Muscle of arm (tissue), 12 donors: Measurements from ENCODE around the gene GTPBP10. TPM values are rescaled to one million over a fixed set of nuclear protein-coding genes. Genes with fewer than 3 reads are reported as not detected.

Experiments
- DNase-seq: peaks from one replicate; pipeline ENCODE4 v3.0.0-alpha.2; 2013
- polyA plus RNA-seq, 12 donors: library from polyadenylated mRNA; unstranded; fragments of 120-200 nt; gene quantifications; one replicate each; pipeline ENCODE4 v1.2.1, GENCODE V29; 2013; ENCODE audit not compliant: insufficient read length in 12 of 12

Gene GTPBP10
- polyA plus RNA-seq, 12 donors = 9.2 to 33.8 (median 20.0) TPM; not detected in 1

DNA sequence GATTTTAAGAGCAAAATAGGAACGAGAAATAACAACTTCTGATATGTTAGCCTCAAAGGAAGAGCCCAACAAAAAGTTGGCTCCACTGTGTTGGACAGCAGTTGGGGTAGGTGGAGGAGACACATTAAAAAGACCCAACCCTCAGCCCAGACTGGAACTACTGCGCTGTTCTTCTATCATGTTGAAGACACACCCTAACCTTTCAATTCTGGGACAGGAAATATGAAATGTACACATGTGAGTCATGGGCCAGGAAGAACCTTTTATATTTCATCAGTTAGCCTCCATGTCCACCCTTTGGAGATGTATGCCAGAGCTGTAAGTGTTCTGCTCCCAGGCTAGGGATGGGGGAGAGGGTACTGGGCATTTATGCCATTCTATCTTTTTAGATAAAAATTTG lies 78.9 kb downstream of the GTPBP10 start:
- no peak for DNase-seq

DNA sequence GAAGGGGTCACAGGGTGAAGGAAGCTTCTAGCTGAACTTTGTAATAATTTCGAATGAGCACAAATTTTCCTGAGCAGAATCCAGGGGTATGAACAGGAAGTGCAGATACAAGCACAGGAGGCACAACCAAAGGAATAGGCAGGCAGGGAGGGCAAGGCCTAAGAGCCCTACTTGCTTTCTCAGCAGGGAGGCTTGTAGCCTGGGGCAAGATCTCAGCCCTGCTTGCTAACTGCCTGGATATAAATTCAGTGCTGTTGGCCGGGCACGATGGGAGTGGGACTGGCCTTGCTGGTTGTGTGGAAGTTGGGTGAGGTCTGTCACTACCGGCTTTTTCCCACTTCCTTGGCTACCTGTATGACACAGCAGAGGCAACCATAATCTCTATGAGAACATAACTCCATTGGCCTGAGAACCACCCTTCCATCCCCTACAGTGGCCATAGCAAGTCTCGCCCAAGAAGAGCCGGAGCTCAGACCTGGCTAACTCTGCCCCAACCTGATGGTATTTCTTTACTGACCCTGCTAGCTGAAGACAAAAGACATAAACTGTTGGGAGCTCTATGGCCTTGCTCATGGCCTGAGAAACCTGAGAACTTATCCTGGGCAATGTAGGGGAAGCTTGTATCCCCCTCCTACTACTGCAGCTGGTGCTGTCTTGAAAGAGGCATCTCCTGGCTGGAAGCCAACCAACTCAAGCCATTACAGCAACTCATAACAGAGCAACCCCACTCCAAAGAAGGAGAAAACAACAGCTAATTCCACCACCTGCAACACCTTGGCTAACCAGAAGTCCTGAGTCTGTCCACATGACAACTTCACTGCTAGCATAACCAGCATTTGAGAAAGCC lies 84.3 kb downstream of the GTPBP10 start:
- peak; percentile 4 for DNase-seq

DNA sequence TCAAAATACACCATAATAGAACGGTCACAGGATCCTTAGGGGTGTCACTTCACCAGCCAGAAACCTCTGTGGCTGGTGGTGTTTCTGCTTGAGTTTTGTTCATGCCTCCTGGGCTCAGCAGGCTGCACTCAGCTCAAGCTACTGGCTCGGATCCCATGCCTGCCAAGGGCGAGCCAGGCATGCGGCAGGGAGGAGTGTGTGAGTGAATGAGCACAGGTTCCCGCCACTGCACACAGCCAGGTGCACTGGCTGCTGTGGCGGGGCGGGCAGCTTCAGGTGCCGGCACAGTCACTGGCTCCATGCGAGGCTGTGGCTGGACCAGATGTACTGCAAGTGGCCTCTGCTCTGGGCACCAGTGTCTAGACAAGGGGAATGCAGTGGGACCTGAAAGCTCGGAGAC lies 86.2 kb downstream of the GTPBP10 start:
- no peak for DNase-seq

DNA sequence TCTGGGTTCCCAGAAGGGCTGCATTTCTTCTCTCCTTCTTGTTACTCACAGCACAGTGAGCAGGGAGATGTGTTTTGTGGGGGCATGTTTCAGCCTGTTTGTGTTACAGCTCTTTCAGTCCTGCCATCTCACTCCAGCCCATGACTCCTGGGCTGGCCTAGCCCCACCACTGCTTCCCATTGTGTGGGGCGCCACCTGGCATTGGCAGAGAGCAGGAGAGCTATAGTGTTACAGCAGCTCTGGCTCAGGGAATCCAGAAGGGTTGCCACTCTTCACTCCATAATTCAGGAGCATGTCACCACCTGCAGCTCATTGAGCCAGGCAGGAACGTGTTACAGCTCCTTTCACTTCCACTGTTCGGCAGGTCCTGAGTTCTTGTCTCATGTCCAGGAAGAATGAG lies 86.7 kb downstream of the GTPBP10 start:
- no peak for DNase-seq

Other genes with a start within 250 kb of the GTPBP10 start
- 1 to 10 TPM in 10 of 12 donors, not detected in 2; 1.5 to 5.8 (median 2.5) TPM for gene STEAP1, start 192.2 kb upstream of the GTPBP10 start, polyA plus RNA-seq
- gene STEAP2, start 135.0 kb upstream of the GTPBP10 start, polyA plus RNA-seq = 1 to 10 TPM in 11 of 12 donors, not detected in 1; 2.0 to 7.0 (median 4.2) TPM
- gene CFAP69, start 101.5 kb upstream of the GTPBP10 start, polyA plus RNA-seq = 1 to 10 TPM in 10 of 12 donors, not detected in 2; 2.3 to 6.1 (median 3.1) TPM
- gene FAM237B, start 25.4 kb upstream of the GTPBP10 start, polyA plus RNA-seq = under 1 TPM in 5 of 12 donors, not detected in 7; 0.03 to 0.08 (median 0.05) TPM
- 10 to 100 TPM in 11 of 12 donors, not detected in 1; 18.6 to 32.5 (median 23.7) TPM for gene CLDN12, start 56.7 kb downstream of the GTPBP10 start, polyA plus RNA-seq
- not detected for gene PTTG1IP2, start 122.9 kb downstream of the GTPBP10 start, polyA plus RNA-seq
- 10 to 100 TPM in 11 of 12 donors, not detected in 1; 16.8 to 28.5 (median 23.8) TPM for gene CDK14, start 249.6 kb downstream of the GTPBP10 start, polyA plus RNA-seq